OCI-LY7 (cell line): Measurements from ENCODE around the gene S100A8.

ENCODE experiments used
- EZH2phosphoT487 ChIP-seq: fragments of 200-600 bp; sonication (generic); IDR thresholded peaks from 2 replicates; pipeline ENCODE4 v1.6.1; 2018; ENCODE audit warnings: low read depth, borderline replicate concordance, mild to moderate bottlenecking, mixed run types, antibody characterized with exemption, low read length, moderate library complexity, mixed read lengths
- TF ChIP-seq, protein P1 (sequence below): fragments of 200-600 bp; sonication (generic); conservative IDR thresholded peaks from 2 replicates; pipeline ENCODE4 v1.5.1; 2014; ENCODE audit warnings: mild to moderate bottlenecking, antibody characterized with exemption, low read length, moderate library complexity, mixed read lengths

DNA sequence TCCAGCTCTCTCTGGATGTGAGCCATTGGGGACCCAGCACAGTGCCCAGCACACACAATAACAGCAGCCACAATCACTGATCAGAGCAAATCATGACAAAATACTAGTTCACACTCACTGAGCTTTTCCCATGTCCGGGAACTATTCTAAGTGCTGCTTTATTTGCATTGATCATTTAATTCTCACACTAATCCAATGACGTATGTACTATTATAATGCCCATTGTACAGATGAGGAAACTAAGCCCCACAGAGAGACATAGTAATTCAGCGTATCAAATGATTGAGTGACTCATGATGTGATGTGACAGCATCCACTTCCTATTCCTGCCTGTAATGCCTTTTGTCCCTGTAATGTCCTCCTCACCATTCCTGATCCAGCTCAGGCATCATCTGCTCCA lies 1.9 kb upstream of the S100A8 start:
- TF ChIP-seq, protein P1, sequence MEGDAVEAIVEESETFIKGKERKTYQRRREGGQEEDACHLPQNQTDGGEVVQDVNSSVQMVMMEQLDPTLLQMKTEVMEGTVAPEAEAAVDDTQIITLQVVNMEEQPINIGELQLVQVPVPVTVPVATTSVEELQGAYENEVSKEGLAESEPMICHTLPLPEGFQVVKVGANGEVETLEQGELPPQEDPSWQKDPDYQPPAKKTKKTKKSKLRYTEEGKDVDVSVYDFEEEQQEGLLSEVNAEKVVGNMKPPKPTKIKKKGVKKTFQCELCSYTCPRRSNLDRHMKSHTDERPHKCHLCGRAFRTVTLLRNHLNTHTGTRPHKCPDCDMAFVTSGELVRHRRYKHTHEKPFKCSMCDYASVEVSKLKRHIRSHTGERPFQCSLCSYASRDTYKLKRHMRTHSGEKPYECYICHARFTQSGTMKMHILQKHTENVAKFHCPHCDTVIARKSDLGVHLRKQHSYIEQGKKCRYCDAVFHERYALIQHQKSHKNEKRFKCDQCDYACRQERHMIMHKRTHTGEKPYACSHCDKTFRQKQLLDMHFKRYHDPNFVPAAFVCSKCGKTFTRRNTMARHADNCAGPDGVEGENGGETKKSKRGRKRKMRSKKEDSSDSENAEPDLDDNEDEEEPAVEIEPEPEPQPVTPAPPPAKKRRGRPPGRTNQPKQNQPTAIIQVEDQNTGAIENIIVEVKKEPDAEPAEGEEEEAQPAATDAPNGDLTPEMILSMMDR = no peak
- no peak for TF ChIP-seq EZH2phosphoT487
